Effector CD4-positive, alpha-beta T cell (primary cell): Measurements from ENCODE around the gene CALN1. TPM values are rescaled to one million over a fixed set of nuclear protein-coding genes. Genes with fewer than 3 reads are reported as not detected.
"Not testable (repeated sequence)": the region's sequence is repeated elsewhere in the genome, so short reads cannot be mapped to it uniquely, and the experiment has no call there.

Experiments
- DNase-seq: peaks from one replicate; pipeline ENCODE4 v3.0.0-alpha.2; 2020
- total RNA-seq: gene quantifications from one replicate; lab custom pipeline; 2026; lab: John Stamatoyannopoulos, UW

CALN1 gene
- total RNA-seq = not detected

GRCh38 chr7:72412121-72412618, at the start of gene CALN1:
Gene CALN1 (minus strand): TSS chr7:72412338.
- not testable (repeated sequence) for DNase-seq

DNA sequence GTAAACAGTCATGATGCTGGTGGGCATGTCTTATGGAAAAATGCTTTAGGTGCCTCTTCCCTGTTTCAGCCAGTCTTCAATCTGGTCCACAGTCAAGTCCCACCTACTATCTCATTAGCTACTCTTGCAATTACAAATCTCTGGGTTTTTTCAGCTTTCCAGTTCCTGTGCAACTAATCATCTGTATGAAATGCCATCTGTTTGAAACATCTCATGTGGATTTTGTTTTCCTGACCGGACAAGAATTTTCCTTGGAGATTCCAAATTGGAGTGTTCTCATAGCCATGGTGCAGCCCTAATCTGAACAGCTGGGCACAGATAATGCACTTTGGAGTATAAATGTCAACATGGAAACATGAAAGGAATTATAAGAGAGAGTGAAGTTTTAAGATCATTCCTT, 41.3 kb upstream of the CALN1 start:
- DNase-seq = no peak

DNA sequence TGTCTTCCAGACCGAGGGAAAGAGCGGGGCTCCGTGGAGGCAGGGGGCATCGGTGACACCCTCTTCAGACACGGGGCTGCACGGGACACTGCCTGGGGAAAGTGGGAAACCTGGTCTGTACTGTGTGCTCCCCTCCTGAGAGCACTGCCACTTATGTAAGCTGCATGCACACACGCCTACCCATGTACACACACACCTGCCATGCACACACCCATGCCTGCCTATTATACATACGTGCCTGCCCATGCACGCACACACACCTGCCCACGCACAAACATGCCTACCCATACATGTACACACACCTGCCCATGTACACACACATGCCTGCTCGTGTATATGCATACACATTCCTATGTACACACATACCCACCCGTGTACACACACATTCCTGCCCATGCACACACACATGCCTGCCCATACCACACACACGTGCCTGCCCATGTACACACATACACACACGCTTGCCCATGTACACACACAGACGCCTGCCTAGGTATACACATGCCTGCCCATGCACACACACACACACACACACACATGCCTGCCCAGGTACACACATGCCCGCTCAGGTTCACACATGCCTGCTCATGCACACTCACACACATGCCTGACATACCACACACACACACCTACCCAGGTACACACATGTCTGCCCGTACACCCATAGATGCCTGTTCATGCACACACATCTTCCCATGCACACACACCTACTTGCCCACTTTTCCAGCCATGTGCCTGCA, 35.5 kb upstream of the CALN1 start:
- no peak for DNase-seq

- no peak for DNase-seq
These were observed 34.7 kb upstream of the CALN1 start for GRCh38 chr7:72446591-72447462.

DNA sequence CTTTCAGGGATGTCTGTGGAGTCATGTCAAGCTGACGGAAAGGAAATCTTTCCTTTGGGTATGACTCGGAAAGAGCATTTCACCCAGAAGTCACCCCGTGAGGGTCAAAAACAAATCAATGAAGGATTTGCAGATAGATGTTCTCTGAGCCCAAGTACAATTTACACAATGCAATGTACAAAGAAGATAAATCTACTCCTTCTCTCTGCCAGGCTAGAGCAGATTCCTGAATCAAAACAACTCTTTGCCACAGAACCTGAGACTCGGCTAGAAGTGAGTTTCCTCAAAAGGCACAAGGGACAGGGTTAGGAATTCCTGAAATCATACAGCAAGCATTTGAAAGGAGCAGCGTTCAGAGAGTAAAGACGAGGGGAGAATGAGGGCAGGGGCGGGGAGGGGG, 34.0 kb upstream of the CALN1 start:
- no peak for DNase-seq

- DNase-seq = no peak
These were observed 33.4 kb upstream of the CALN1 start for GRCh38 chr7:72445580-72445979.

GRCh38 chr7:72445075-72445474, 32.9 kb upstream of the CALN1 start:
- DNase-seq = no peak

GRCh38 chr7:72444026-72444776, 32.1 kb upstream of the CALN1 start:
- no peak for DNase-seq

DNA sequence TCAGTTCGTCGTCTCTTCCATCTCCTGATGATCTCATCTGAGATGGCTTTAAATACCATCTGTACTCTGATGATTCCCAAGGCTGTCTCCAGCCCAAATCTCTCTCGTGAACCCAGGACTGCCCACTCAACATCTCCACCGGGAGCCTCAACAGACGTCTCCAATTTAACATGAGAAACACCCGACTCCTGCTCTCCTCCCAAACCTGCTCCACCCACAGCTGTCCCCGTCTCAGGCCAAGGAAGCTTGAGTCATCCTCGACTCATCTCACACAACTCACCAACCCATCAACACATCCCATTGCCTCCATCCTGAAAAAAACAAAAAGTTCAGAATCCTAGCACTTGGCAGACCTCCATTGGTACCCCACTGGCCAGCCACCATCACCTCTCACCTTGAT, 29.7 kb upstream of the CALN1 start:
- no peak for DNase-seq

GRCh38 chr7:72438491-72438890, 26.4 kb upstream of the CALN1 start:
- no peak for DNase-seq

- no peak for DNase-seq
These were observed 25.5 kb upstream of the CALN1 start for GRCh38 chr7:72437610-72438009.

- no peak for DNase-seq
These were observed 25.0 kb upstream of the CALN1 start for GRCh38 chr7:72437061-72437585.

DNA sequence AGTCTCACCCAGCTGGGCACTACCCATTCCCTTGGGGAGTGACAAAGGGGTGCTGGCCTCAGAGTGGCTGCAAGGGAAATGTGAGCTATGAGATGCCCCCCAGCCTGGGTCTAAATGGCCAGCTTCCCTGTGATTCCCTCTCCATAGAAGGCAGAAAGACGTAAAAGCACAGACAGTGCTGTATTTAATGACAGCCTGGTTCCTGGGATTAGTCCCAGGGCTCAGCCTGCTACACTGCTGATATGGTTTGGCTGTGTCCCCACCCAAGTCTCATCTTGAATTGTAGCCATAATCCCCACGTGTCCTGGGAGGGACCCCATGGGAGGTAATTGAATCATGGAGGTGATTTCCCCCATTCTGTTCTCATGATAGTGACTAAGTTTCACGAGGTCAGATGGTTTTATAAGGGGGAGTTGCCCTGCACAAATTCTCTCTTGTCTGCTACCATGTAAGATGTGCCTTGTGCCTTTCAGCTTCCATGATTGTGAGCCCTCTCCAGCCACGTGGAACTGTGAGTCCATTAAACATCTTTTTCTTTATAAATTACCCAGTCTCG, 23.9 kb upstream of the CALN1 start:
- no peak for DNase-seq

GRCh38 chr7:72435366-72435765, 23.2 kb upstream of the CALN1 start:
- no peak for DNase-seq

GRCh38 chr7:72430531-72430930, 18.4 kb upstream of the CALN1 start:
- DNase-seq = no peak

DNA sequence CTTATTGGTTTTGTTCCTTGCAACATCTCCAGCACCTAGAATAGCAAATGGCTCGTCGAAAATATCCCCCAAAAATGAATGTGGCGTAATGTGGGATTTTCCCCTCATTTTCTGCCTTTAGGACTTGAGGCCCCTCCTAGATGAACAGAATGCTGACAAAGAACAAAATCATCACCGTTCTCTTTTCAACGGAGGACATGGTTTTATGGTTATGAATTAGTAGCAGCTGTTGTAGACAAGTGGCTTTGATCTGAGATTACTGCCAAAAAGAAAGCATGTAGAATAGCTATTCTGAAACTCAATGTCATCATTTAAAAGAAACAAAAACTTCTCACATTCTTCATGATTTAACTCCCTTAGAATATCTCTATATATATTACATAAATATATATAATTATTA, 17.2 kb upstream of the CALN1 start:
- no peak for DNase-seq

GRCh38 chr7:72416846-72417245, 4.7 kb upstream of the CALN1 start:
- DNase-seq = no peak

GRCh38 chr7:72415586-72415985, 3.4 kb upstream of the CALN1 start:
- DNase-seq = no peak

GRCh38 chr7:72413886-72414285, 1.7 kb upstream of the CALN1 start:
- no peak for DNase-seq

GRCh38 chr7:72413290-72413689, 1.2 kb upstream of the CALN1 start:
- DNase-seq = no peak

- DNase-seq = no peak
These were observed 719 bp downstream of the CALN1 start for GRCh38 chr7:72411419-72411818.

- DNase-seq = no peak
These were observed 2.5 kb downstream of the CALN1 start for GRCh38 chr7:72409638-72410015.
